ENCODE data around the gene USP31.
"Not testable (repeated sequence)": the region's sequence is repeated elsewhere in the genome, so short reads cannot be mapped to it uniquely, and the experiment has no call there.

USP31 gene

DNA sequence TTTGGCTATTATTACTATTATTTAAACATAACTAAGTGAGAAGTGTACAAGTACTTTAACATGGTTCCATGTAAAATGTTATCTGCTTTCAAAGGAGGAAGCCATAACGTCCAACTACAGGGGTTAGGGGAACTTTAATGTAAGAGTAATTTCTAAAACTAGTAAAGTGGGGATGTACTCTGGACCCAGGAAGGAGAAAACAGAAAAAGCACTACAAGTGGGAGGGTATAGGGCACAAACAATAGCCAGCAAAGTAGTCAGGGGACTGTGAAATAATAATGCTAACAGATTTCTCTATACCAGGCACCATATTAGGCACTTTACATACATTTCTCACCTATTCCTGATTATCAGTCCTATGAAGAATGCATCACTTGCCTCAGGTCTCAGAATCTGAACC lies 19.6 kb downstream of the USP31 start:
- DNase-seq: no peak

GRCh38 chr16:23128056-23128455 lies 21.2 kb downstream of the USP31 start:
- DNase-seq: no peak

DNA sequence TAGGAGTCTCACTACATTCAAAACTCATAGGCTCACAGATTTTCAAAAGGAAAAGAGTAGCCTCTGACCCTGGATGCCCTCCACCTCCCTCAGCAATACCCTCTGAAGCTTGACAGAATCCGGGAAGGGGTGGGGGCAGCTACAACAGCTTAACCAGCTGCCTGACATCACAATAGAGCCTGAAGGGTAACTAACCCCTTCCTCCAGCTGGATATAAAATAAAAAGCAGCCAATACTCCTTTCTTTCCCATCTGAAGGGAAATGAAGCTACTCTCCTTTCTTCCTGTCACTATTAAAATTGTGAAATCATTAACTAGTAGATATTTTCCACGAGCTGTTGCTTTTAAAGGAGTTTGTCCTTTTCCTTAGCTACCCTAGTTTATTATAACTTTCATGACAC lies 24.0 kb downstream of the USP31 start:
- DNase-seq: no peak

DNA sequence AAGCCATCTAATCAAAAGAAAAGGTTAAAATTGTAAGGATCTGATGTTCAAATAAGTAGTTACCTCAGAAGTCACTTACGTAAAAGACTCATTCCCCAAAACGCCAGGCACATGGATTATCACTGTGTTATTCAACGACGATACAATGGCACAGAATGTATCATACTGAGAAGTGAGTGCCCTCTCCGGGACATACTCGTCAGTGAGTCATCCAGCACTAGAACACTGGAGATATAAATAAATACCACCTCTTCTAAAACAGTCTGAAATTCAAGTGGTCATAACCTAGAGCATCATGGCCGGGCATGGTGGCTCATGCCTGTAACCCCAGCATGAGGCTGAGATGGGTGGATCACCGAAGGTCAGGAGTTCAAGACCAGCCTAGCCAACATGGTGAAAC lies 24.9 kb downstream of the USP31 start:
- no peak for DNase-seq

DNA sequence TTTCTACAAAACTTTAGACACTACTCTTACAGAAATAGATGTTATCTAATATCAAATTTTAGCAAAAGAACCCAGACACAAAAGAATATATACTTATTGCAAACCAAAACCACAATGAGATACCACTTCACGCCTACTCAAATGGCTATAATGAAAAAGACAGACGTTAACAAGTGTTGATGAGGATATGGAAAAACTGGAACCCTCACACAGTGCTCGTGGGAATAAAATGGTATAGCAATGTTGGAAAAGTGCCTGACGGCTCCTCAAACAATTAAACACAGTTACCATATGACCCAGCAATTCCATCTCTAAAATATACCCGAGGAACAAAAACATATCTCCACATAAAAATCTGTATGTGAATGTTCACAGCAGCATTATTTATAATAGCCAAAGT lies 27.1 kb downstream of the USP31 start:
- no peak for DNase-seq

GRCh38 chr16:23121024-23121423 lies 28.2 kb downstream of the USP31 start:
- DNase-seq: no peak

DNA sequence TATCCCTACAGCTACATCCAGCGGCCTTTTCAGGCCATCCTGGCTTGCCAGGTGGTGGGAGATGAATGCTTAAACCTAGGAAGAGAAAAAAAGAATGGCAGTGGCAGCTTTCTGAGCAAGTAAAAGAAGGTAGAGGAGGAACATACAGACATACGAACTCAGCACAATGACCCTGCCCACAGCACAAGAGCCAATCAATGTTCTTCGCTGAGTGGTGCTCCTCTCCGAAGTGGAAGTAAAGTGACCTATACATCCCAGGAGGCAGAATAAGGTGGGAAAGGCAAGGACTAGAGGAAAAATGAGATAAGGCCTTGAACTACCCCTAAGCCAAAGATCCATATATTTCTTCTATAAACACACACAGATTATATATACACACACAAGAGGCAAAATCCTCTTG lies 28.7 kb downstream of the USP31 start:
- no peak for DNase-seq

DNA sequence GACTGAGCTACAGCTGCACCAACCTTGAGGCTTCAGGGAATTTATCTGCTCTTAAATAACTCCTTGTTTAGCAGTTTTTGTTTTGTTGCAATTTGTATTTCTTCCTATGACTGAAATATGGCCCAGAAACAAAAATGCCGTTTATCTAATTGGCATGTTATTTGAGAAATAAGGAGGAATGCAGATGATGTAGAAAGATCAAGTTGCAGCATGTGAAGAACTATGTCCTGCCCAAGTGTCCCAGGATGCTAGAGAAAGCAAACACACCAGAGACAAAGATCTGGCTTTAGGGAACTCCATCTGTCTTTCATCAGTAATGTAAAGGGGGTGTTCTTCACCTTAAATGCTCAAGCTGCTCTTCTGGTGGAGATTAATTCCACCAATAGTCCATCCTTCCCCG lies 29.7 kb downstream of the USP31 start:
- no peak for DNase-seq

GRCh38 chr16:23114131-23114904 lies 34.9 kb downstream of the USP31 start:
- no peak for DNase-seq

DNA sequence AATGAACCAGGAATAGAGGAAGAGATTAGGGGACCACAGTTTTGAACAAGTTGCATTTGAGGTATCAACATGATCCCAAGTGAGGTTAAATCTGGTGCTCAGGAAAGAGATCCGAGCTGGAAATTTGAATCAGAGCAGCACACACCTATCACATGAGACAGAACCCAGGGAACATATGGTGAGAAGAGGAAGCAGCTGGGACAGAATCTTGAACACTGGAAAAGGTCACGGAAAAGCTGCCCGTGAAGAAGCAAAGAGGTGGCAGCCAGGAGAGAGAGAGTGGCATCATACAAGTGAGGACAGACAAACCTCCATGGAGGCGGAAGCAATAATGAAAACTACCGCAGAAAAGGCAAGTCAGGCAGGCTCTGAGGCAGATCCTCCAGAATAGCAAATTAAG lies 36.1 kb downstream of the USP31 start:
- no peak for DNase-seq

DNA sequence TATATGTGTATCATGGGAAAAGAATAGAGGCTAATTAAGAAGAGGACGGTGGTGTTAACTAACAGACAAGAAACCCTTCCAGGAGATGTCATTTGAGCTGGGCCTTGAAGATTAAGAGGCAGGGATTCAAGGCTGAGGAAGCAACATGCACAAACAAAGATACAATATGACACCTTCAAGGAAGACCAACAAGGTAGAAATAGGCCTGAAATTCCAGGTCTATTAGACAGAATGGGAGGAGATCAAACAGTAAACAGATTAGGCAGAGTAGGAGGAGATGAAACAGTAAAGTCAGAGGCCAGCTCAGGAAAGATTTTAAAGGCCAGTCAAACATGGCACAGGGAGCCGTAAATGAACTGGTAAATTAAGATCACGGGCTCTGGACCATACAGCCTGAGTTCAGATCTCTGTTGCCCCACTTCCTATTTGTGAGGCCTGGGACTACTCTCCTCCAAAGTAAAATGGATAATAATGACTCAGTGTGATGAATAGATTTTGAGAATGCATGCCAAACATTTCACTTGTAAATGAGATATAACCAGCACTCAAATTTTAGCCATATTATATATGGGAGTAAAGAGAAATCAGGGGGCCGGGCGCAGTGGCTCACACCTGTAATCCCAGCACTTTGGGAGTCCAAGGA lies 38.9 kb downstream of the USP31 start:
- DNase-seq: no peak

DNA sequence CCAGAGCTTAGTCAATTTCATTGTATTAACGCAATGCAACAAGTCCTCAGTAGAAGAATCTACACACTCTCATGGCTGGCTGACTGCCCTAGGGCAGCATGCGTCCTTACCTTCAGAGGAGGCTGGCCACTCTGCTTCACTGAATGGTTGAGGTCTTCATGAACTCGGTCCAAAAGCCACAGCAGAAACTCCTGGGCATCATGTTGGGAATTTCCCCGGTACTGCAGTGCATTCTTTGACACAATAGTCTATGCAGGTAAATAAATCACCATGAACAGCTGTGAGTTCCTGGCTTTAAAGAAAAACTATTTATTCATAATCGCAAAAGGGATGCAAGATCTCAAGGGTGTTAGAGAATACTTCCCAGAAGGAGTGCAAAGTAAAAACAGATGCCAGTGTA lies 41.3 kb downstream of the USP31 start:
- no peak for DNase-seq

DNA sequence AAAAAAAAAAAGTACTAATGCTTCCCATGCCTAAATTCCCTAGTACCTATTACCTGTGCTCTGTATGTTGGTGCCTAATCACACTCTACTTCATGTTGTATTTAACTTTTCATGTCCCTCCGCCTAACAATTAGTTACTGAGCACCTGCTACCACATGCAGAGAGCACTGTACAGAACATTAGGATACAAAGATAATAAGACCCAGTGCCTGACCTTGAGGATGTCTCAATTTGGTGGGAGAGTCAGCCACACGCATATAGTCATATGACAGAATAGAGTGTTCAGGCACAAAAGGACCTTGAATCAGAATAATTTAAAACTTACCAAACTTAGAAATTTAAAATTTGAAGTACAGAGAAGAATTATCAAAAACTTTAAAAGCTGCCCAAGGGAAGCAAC lies 42.1 kb downstream of the USP31 start:
- DNase-seq: no peak

GRCh38 chr16:23105309-23105708 lies 43.9 kb downstream of the USP31 start:
- DNase-seq: no peak

DNA sequence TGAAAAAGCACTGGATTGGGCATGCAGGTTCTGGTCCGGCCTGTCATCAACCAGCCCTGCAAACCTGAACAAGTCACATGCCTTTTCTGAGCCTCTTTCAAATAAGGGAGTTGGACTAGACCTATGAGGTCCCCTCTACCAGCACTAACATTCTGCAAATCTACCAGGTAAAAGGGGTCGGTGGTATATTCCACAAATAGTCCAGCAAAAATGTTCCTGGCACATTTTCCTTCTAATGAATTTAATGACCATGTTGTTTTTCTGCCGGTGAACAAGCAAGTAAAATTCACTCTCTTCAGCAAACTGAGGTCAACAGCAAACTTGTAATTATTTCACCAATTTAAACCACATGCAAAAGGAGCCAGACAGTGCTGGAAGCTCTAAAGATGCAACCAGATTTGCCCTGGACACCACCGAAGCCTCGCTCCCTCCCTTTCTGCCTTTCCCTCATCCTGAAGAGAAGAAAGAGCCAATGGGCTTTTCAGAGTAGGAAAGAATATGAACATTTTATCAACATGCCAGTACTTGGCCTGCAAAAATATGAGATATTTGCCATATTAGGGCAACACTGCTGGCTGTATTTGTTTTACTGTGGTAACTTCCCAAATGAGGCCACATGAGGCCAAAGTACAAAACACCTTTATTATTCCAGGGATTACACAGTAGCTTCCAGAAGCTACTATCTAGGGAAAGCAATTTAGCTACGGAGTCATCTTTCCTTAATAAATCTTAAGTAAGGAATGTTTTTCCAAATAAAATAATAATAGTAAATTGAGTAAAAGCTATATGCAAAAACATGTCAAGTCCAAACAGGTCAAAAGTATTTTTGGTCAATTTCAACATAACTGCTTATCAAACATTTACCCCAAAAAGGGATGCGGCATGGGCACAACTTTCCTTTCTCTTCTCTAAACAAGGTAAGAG lies 45.0 kb downstream of the USP31 start:
- DNase-seq: no peak

DNA sequence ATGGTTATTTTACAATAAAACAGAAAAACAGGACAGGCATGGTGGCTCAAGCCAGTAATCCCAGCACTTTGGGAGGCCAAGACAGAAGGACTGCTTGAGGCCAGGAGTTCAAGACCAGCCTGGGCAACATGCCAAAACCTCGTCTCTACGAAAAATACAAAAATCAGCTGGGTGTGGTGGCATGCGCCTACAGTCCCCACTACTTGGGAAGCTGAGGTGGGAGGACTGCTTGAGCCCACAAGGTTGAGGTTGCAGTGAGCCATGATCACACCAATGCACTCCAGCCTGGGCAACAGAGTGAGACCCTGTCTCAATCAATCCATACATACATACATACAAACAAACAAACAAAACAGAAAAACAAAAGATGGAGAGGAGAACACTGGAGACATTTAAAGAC lies 45.6 kb downstream of the USP31 start:
- DNase-seq: no peak

DNA sequence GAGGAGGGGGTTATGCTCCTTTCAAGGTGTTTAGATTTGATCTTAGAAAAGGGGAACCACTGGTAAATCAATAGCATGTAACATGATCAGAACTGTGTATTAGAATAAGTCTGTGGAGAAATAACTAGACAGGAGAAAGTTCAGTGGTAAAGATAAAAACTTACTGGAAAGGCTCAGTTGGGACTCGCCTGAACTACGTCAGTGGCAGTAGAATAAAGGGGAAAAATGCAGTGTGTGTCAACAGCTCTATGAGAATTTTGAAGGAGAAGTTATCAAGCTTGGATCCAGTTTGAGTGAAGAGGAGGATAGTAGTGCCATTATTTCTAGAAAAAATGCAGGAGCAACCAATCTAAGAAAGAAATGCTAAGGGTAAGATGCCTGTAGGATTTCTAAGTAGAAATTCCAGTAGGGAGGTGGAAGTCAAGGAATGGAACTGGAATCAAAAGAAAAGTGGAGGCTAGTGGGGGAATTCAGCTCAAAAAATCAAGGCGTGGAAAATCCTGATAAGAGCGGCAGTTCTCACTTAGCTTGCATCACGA lies 48.2 kb downstream of the USP31 start:
- DNase-seq: no peak

GRCh38 chr16:23096450-23096849 lies 52.8 kb downstream of the USP31 start:
- not testable (repeated sequence) for DNase-seq

- DNase-seq: not testable (repeated sequence)
Measured at GRCh38 chr16:23094136-23094535, 55.1 kb downstream of the USP31 start.

- no peak for DNase-seq
Measured at GRCh38 chr16:23092801-23093117, 56.5 kb downstream of the USP31 start.

- DNase-seq: no peak
Measured at GRCh38 chr16:23092072-23092800, 57.0 kb downstream of the USP31 start.

- DNase-seq: no peak
Measured at GRCh38 chr16:23089111-23089510, 60.1 kb downstream of the USP31 start.

GRCh38 chr16:23088018-23088417 lies 61.2 kb downstream of the USP31 start:
- no peak for DNase-seq
